Transverse colon (tissue), 4 donors: ENCODE results near the gene TTR. TPM values are rescaled to one million over a fixed set of nuclear protein-coding genes. Genes with fewer than 3 reads are reported as not detected.

Experiments
- DNase-seq: peaks from one replicate; pipeline ENCODE4 v3.0.0-alpha.2; 2019
- H3K27ac ChIP-seq, 4 donors: fragments of 200-600 bp; sonication (generic); 2 replicates each; pipeline ENCODE4 v1.5.1; 2016 to 2018; ENCODE audit warnings: inconsistent platforms in 4 of 4
- H3K27me3 ChIP-seq: fragments of 200-600 bp; sonication (generic); 2 replicates; pipeline ENCODE4 v1.5.1; 2017; ENCODE audit warnings: inconsistent platforms
- H3K36me3 ChIP-seq, 4 donors: fragments of 200-600 bp; sonication (generic); 2 replicates each; pipeline ENCODE4 v1.5.1; 2017 to 2019; ENCODE audit warnings: inconsistent platforms in 4 of 4
- H3K4me1 ChIP-seq, 4 donors: fragments of 200-600 bp; sonication (generic); 2 replicates each; pipeline ENCODE4 v1.5.1; 2017 to 2020; ENCODE audit warnings: inconsistent platforms in 4 of 4
- H3K4me3 ChIP-seq, 4 donors: fragments of 200-600 bp; sonication (generic); 1 replicate in 1 of 4; 2 replicates in 3 of 4; pipeline versions ENCODE4 v1.5.1 to v1.6.1; 2017 to 2019; ENCODE audit warnings: inconsistent platforms in 4 of 4
- H3K9me3 ChIP-seq, 2 donors: fragments of 200-600 bp; sonication (generic); 2 replicates each; pipeline ENCODE4 v1.5.1; 2017 to 2019; ENCODE audit warnings: inconsistent platforms in 2 of 2
- EP300 ChIP-seq: sonication (generic); formaldehyde crosslinking; IDR thresholded peaks from one replicate; pipeline ENCODE4 v1.6.1; 2017; ENCODE audit warnings: antibody characterized with exemption, low read depth
- POLR2A ChIP-seq: fragments of 450-650 bp; IDR thresholded peaks from one replicate; pipeline ENCODE4 v1.6.1; 2016; ENCODE audit warnings: antibody characterized with exemption, mild to moderate bottlenecking, moderate library complexity
- POLR2AphosphoS5 ChIP-seq, 3 donors: sonication (generic); formaldehyde crosslinking; IDR thresholded peaks; one replicate each; pipeline ENCODE4 v1.6.1; 2016; ENCODE audit warnings: antibody characterized with exemption in 3 of 3
- WGBS, 2 donors: methylation state at CpG; one replicate each; pipeline ENCODE4 v1.1.5; 2018; ENCODE audit warnings: low coverage in 1 of 2; 5-methylcytosine and 5-hydroxymethylcytosine counted together
- in situ Hi-C, 4 donors: fragments of 200-750 bp; cut with MboI; loops; one replicate each; pipeline versions ENCODE4 v1.15.0 to v1.15.1; 2017; ENCODE audit warnings: low sequenced_read_pairs in 3 of 4, low pct_ligation_motif_present in 1 of 4, low pct_unique_long_range_greater_than_20kb in 1 of 4
- intact Hi-C: fragments of 100-400 bp; cut with DNase I; formaldehyde crosslinking; loops from one replicate; pipeline ENCODE4 v1.15.1; 2023; ENCODE audit warnings: low total_unique reads
- total RNA-seq, 4 donors: library from RNA; depleted of rRNA; stranded (reverse); fragments of >200 nt; gene quantifications; one replicate each; pipeline ENCODE4 v1.1.0, GENCODE V29; 2016
- TF ChIP-seq, protein P1 (sequence below), 5 experiments: fragments of 200-600 bp in 3 of 5; fragments of 450-650 bp in 2 of 5; sonication (generic) in 3 of 5; IDR thresholded peaks; 1 replicate in 2 of 5; 2 replicates in 3 of 5; pipeline ENCODE4 v1.5.1; 2016 to 2017; ENCODE audit warnings: antibody characterized with exemption in 5 of 5, inconsistent platforms in 3 of 5, mild to moderate bottlenecking in 2 of 5, moderate library complexity in 1 of 5

The TTR gene
- total RNA-seq, 4 donors from 2014 or later = 0.41 TPM; not detected in 3

DNA sequence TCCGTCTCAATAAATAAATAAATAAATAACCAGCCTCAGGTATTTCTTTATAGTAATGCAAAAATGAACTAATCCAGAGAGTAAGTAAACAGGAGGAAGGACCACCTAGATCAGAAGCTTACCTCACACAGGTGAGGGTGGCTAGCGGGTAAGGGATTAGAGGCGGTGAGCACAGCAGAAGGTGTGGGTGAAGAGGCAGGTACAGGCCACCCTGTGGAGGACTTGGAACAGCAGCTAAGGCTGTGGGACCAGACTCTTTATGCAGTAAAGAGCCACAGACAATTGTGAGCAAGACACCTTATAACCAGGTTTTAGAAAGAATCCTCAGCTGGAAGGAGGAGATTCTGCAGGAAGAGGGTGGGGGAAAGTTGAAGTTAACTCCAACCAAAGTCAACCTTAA lies 34.2 kb upstream of the TTR start:
- in situ Hi-C loops (loop anchor here (10.0 to 25.0 kb wide), 5 partner anchors 155 to 405 kb away; no protein-coding TSS in a partner anchor), intact Hi-C loops (loop anchor here (10.0 kb wide), 1 partner anchor 267 kb away; no protein-coding TSS in a partner anchor)
- Histone ChIP-seq H3K36me3 (no peaks in the 10 kb centered on the region), H3K4me1 (no peaks in the 10 kb centered on the region), H3K9me3 (no peaks in the 10 kb centered on the region), H3K27ac (no peak overlapping the region), H3K27me3 (no peaks in the 10 kb centered on the region), H3K4me3 (no peak overlapping the region)
- WGBS, 2 donors = 91 to 92% methylated on average over 3 of the region's 3 CpGs
- no peak for TF ChIP-seq EP300
- TF ChIP-seq POLR2A = no peak
- DNase-seq = no peak

DNA sequence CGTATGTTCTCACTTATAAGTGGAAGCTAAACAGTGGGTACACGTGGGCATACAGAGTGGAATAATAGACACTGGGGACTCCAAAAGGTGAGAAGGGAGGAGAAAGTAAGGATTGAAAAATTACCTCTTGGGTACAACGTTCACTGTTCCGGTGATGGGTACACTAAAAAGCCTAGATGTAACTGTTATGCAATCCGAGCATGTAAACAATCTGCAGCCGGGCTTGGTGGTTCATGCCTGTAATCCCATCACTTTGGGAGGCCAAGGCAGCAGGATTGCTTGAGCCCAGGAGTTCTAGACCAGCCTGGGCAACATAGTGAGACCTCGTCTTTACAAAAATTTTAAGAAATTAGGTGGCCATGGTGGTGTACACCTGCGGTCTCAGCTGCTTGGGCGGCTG lies 33.1 kb upstream of the TTR start:
- WGBS, 2 donors = 81 to 88% methylated on average over 5 to 9 of the region's 9 CpGs
- DNase-seq = no peak
- Histone ChIP-seq H3K4me3 (no peak overlapping the region), H3K27me3 (no peaks in the 10 kb centered on the region), H3K4me1 (no peaks in the 10 kb centered on the region), H3K36me3 (no peaks in the 10 kb centered on the region), H3K9me3 (no peaks in the 10 kb centered on the region), H3K27ac (no peak overlapping the region)
- TF ChIP-seq, protein P1, sequence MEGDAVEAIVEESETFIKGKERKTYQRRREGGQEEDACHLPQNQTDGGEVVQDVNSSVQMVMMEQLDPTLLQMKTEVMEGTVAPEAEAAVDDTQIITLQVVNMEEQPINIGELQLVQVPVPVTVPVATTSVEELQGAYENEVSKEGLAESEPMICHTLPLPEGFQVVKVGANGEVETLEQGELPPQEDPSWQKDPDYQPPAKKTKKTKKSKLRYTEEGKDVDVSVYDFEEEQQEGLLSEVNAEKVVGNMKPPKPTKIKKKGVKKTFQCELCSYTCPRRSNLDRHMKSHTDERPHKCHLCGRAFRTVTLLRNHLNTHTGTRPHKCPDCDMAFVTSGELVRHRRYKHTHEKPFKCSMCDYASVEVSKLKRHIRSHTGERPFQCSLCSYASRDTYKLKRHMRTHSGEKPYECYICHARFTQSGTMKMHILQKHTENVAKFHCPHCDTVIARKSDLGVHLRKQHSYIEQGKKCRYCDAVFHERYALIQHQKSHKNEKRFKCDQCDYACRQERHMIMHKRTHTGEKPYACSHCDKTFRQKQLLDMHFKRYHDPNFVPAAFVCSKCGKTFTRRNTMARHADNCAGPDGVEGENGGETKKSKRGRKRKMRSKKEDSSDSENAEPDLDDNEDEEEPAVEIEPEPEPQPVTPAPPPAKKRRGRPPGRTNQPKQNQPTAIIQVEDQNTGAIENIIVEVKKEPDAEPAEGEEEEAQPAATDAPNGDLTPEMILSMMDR (IDR thresholded peaks at IDR 0.05) = no peak
- TF ChIP-seq POLR2A (no peak), EP300 (no peak), POLR2AphosphoS5 (IDR thresholded peaks at IDR 0.05) (no peak)
- intact Hi-C loops = loop anchor here (10.0 kb wide), 1 partner anchor 266 kb away; no protein-coding TSS in a partner anchor
- in situ Hi-C loops = loop anchor here (10.0 to 25.0 kb wide), 5 partner anchors 154 to 404 kb away; no protein-coding TSS in a partner anchor

DNA sequence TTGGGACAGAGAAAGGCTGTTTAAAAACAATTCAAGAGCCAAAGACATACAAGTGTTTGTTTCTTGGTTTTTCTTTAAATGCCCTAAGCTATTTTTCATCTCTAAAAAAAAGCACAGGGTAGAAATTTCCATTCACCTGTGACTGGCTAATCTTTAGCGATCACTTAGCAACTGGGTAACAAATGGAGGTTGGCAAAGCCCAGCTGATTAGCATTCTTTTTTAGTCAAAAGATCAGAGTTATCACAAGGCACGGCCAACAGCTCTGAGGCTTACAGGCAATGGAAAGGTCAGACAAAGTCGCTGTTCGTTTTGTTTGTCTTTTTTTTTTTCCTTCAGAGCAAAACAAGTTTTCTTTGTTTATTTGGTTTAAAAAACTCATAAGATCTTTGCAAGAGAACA lies 29.0 kb upstream of the TTR start:
- TF ChIP-seq POLR2A (no peak), POLR2AphosphoS5 (IDR thresholded peaks at IDR 0.05) (no peak), EP300 (no peak)
- TF ChIP-seq, protein P1 (IDR thresholded peaks at IDR 0.05) = no peak
- intact Hi-C loops (no loop called here), in situ Hi-C loops (loop anchor here (25.0 kb wide), 3 partner anchors 150 to 400 kb away; no protein-coding TSS in a partner anchor)
- Histone ChIP-seq H3K27ac (no peak overlapping the region), H3K4me1 (peaks cover 0 to 14% (median 2%) of the 10 kb centered on the region in 4 donors), H3K27me3 (no peaks in the 10 kb centered on the region), H3K36me3 (no peaks in the 10 kb centered on the region), H3K4me3 (no peak overlapping the region), H3K9me3 (no peaks in the 10 kb centered on the region)
- 71 to 72% methylated on average over 4 of the region's 4 CpGs for WGBS, 2 donors
- DNase-seq = no peak

DNA sequence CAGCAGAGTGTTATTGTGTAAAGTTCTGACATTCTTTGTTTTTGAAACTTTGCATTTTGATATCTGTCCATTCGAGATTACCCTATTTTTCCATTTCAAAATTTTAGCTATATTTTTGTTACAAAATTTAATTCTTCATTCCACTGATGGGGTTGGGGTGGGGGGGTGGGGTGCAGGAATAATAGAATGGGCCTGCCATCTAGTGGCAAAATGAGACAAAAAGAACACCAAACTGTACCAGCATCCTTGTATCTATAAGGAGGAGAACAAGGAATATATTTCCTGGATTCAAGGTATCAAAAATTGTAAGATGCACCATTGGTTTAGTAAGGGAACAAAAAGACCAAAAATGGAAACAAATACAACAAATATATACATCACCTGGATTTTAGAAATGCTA lies 27.9 kb upstream of the TTR start:
- H3K27ac ChIP-seq = no peak overlapping the region
- no peaks in the 10 kb centered on the region for H3K36me3 ChIP-seq
- DNase-seq = no peak
- no peaks in the 10 kb centered on the region for H3K9me3 ChIP-seq
- peaks cover 0 to 14% (median 2%) of the 10 kb centered on the region in 4 donors for H3K4me1 ChIP-seq
- WGBS, 2 donors = 25 to 28% methylated on average over 1 of the region's 1 CpG
- in situ Hi-C loops = loop anchor here (25.0 kb wide), 3 partner anchors 149 to 399 kb away; no protein-coding TSS in a partner anchor
- no peaks in the 10 kb centered on the region for H3K27me3 ChIP-seq
- TF ChIP-seq EP300 (no peak), POLR2AphosphoS5 (IDR thresholded peaks at IDR 0.05) (no peak), POLR2A (no peak)
- TF ChIP-seq, protein P1 (IDR thresholded peaks at IDR 0.05) = no peak
- no peak overlapping the region for H3K4me3 ChIP-seq
- intact Hi-C loops = no loop called here
